Tibial nerve (tissue), 4 donors: ENCODE results near the gene ECHS1. TPM values are rescaled to one million over a fixed set of nuclear protein-coding genes. Genes with fewer than 3 reads are reported as not detected.
"Not testable (repeated sequence)": the region's sequence is repeated elsewhere in the genome, so short reads cannot be mapped to it uniquely, and the experiment has no call there.

Experiments
- DNase-seq, 2 donors: peaks; one replicate each; pipeline ENCODE4 v3.0.0-alpha.2; 2019; ENCODE audit warnings: low spot score in 2 of 2
- H3K27ac ChIP-seq, 4 donors: fragments of 200-600 bp; sonication (generic) in 3 of 4; one replicate each; pipeline ENCODE4 v1.5.1; 2017 to 2019; ENCODE audit warnings: mild to moderate bottlenecking in 1 of 4
- H3K27me3 ChIP-seq, 2 donors: fragments of 200-600 bp; sonication (generic) in 1 of 2; one replicate each; pipeline versions ENCODE4 v1.5.1 to v1.6.0; 2017 to 2019
- H3K36me3 ChIP-seq, 3 donors: fragments of 200-600 bp; sonication (generic); one replicate each; pipeline ENCODE4 v1.5.1; 2018 to 2019
- H3K4me1 ChIP-seq, 4 donors: fragments of 200-600 bp; sonication (generic) in 3 of 4; one replicate each; pipeline ENCODE4 v1.5.1; 2017 to 2019
- H3K4me3 ChIP-seq, 4 donors: fragments of 200-600 bp; sonication (generic) in 3 of 4; one replicate each; pipeline ENCODE4 v1.5.1; 2017 to 2019; ENCODE audit warnings: mild to moderate bottlenecking in 1 of 4, moderate library complexity in 1 of 4
- H3K9me3 ChIP-seq, 4 donors: fragments of 200-600 bp; sonication (generic) in 3 of 4; one replicate each; pipeline ENCODE4 v1.5.1; 2017 to 2019
- CTCF ChIP-seq, 5 experiments: fragments of 200-600 bp in 3 of 5; fragments of 450-650 bp in 2 of 5; sonication (generic) in 3 of 5; IDR thresholded peaks; one replicate each; pipeline ENCODE4 v1.5.1; 2016 to 2019; ENCODE audit warnings: antibody characterized with exemption in 5 of 5, mild to moderate bottlenecking in 3 of 5, moderate library complexity in 2 of 5
- EP300 ChIP-seq, 2 donors: sonication (generic); formaldehyde crosslinking; IDR thresholded peaks; one replicate each; pipeline ENCODE4 v1.6.1; 2017; ENCODE audit warnings: antibody characterized with exemption in 2 of 2, mild to moderate bottlenecking in 1 of 2
- POLR2A ChIP-seq, 2 donors: fragments of 450-650 bp; IDR thresholded peaks; one replicate each; pipeline ENCODE4 v1.6.1; 2017; ENCODE audit warnings: antibody characterized with exemption in 2 of 2, mild to moderate bottlenecking in 2 of 2, moderate library complexity in 2 of 2
- WGBS, 2 donors: methylation state at CpG; one replicate each; pipeline ENCODE4 v1.1.5; 2018; 5-methylcytosine and 5-hydroxymethylcytosine counted together
- total RNA-seq, 4 donors: library from RNA; depleted of rRNA; stranded (reverse); fragments of >200 nt; gene quantifications; one replicate each; pipeline ENCODE4 v1.1.0, GENCODE V29; 2016

The ECHS1 gene
- total RNA-seq, 4 donors from 2014 or later, result 70.5 to 104 (median 76.4) TPM

DNA sequence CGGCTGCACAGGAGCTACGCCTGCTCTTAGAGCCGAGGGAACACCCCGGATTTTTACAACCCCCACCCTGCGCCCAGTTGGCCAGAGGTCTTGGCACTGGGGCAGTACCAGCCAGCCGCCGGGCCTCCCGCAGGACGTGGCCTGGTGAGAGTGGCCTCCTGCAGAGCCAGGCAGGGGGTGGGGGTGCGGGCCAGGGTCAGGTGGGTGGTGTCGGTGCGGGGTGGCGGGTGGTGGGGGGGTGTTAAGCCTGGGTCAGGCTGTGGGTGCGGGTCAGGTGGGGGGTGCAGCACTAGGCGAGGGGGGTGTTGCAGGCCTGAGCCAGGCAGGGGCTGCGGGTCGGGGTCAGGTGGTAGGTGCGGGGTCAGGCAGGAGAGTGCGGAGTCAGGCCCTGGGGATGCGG, 647 bp downstream of the ECHS1 start:
- peaks cover 0 to 47% (median 13%) of the 10 kb centered on the region in 4 donors for H3K4me1 ChIP-seq
- DNase-seq, result no peak
- peaks cover 0 to 41% (median 5%) of the 10 kb centered on the region in 3 donors for H3K36me3 ChIP-seq
- no peak for TF ChIP-seq EP300 (IDR thresholded peaks at IDR 0.05)
- no peak for TF ChIP-seq CTCF (IDR thresholded peaks at IDR 0.05)
- TF ChIP-seq POLR2A (IDR thresholded peaks at IDR 0.05), result no peak
- no peaks in the 10 kb centered on the region for H3K27me3 ChIP-seq
- H3K27ac ChIP-seq, result peak overlapping the region in 3 of 4 donors; percentile 60 to 95 (median 88)
- WGBS, 2 donors, result 33 to 35% methylated on average over 18 to 19 of the region's 20 CpGs
- H3K9me3 ChIP-seq, result no peaks in the 10 kb centered on the region
- peak overlapping the region; percentile 37 to 93 (median 70) for H3K4me3 ChIP-seq

GRCh38 chr10:133370030-133370786, 2.9 kb downstream of the ECHS1 start:
- DNase-seq, result no peak
- WGBS, 2 donors, result 89 to 92% methylated on average over 23 to 24 of the region's 24 CpGs
- Histone ChIP-seq H3K27ac (no peak overlapping the region), H3K36me3 (peaks cover 5 to 62% (median 7%) of the 10 kb centered on the region in 3 donors), H3K4me3 (no peak overlapping the region), H3K4me1 (peaks cover 0 to 29% (median 9%) of the 10 kb centered on the region in 4 donors), H3K9me3 (no peaks in the 10 kb centered on the region), H3K27me3 (no peaks in the 10 kb centered on the region)
- no peak for TF ChIP-seq POLR2A (IDR thresholded peaks at IDR 0.05)
- TF ChIP-seq CTCF (IDR thresholded peaks at IDR 0.05), result no peak
- TF ChIP-seq EP300 (IDR thresholded peaks at IDR 0.05), result no peak

DNA sequence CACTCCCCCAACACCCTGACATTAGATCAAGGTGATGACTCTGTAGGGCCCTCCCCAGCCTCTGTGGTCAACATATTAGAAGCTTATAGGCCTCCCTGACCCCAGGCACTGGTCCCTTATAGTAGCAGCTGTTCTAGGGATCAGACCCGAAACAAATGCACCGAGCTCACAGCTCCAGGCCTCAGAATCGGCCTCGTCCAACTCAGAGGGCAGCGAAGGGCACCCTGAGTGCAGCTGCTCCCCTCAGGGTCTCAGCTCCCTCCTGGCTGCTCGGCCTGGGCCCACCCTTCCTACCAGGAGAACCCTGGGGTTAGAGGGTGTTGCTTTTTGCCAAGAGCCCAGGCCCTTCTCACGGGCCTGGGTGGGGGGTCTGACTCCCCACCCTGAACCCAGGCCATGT, 5.0 kb downstream of the ECHS1 start:
- Histone ChIP-seq H3K4me1 (peaks cover 0 to 14% (median 3%) of the 10 kb centered on the region in 4 donors), H3K36me3 (peaks cover 5 to 82% (median 7%) of the 10 kb centered on the region in 3 donors), H3K27me3 (no peaks in the 10 kb centered on the region), H3K27ac (no peak overlapping the region), H3K4me3 (no peak overlapping the region), H3K9me3 (no peaks in the 10 kb centered on the region)
- WGBS, 2 donors, result 86 to 90% methylated on average over 7 of the region's 7 CpGs
- TF ChIP-seq CTCF (IDR thresholded peaks at IDR 0.05), result no peak
- no peak for TF ChIP-seq EP300 (IDR thresholded peaks at IDR 0.05)
- no peak for TF ChIP-seq POLR2A (IDR thresholded peaks at IDR 0.05)
- DNase-seq, result no peak

DNA sequence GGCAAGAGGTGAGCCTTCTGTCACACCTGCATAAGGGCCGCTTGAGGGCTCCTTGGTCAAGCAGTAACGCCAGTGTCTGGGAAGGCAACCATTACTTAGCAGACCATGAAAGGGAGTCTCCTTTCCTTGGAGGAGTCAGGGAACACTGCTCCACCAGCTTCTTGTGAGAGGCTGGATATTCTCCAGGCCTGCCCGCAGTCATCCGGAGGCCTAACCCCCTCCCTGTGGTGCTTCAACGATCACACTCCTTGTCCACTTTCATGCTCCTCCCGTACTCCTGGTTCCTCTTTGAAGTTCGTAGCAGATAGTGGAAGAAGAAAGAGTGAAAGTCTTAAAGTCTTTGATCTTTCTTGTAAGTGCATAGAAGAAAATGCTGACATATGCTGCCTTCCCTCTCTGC, 5.7 kb downstream of the ECHS1 start:
- WGBS, 2 donors, result 50 to 80% methylated on average over 1 to 5 of the region's 7 CpGs
- not testable (repeated sequence) for DNase-seq
- peaks cover 5 to 89% (median 7%) of the 10 kb centered on the region in 3 donors for H3K36me3 ChIP-seq

DNA sequence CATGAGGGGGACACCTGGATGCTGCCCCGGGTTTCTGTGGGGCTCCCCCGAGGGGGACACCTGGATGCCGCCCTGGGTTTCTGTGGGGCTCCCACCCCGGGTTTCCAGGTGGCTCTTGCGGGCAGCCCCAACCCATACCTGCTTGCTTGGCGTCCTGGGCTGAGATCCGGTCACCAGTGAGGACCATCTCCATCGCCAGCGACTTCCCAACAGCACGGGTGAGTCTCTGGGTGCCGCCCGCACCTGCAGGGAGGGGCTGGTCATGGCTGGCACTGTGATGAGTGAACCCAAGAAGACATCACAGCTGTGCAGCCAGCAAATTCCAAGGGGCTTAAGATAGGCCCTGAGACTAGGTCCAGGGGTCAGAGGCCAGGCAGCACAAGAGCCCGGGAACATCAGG, 6.4 kb downstream of the ECHS1 start:
- Histone ChIP-seq H3K27ac (no peak overlapping the region), H3K4me3 (no peak overlapping the region), H3K36me3 (peaks cover 5 to 96% (median 7%) of the 10 kb centered on the region in 3 donors), H3K27me3 (no peaks in the 10 kb centered on the region), H3K9me3 (no peaks in the 10 kb centered on the region), H3K4me1 (peaks cover 0 to 7% (median 0%) of the 10 kb centered on the region in 4 donors)
- WGBS, 2 donors, result 91 to 98% methylated on average over 11 to 13 of the region's 13 CpGs
- TF ChIP-seq CTCF (IDR thresholded peaks at IDR 0.05) (no peak), EP300 (IDR thresholded peaks at IDR 0.05) (no peak), POLR2A (IDR thresholded peaks at IDR 0.05) (no peak)
- DNase-seq, result no peak

More for the DNA sequence above, 5.7 kb downstream of the ECHS1 start:
- not testable (repeated sequence) for H3K4me3 ChIP-seq, H3K27me3 ChIP-seq, H3K27ac ChIP-seq, H3K9me3 ChIP-seq
- H3K4me1 ChIP-seq, result peaks cover 0 to 12% (median 2%) of the 10 kb centered on the region in 4 donors
